T-helper 2 cell treated with Interferon-gamma antibody and Interleukin-4, amounts not matched to agents 5 μg/mL and 100 μg/mL, for 36 hours (primary cell): ENCODE data around the gene ARHGEF26.

Source experiments
- DNase-seq: peaks from one replicate; pipeline ENCODE4 v3.0.0; 2021; ENCODE audit warnings: low spot score
- H3K27ac Mint-ChIP-seq: one replicate; pipeline ENCODE4 v1.8.0; 2021; ENCODE audit warnings: mild to moderate bottlenecking, mixed read lengths
- H3K27me3 Mint-ChIP-seq: one replicate; pipeline ENCODE4 v1.8.0; 2021; ENCODE audit warnings: low read depth, mixed read lengths
- H3K36me3 Mint-ChIP-seq: one replicate; pipeline ENCODE4 v1.8.0; 2021; ENCODE audit warnings: low read depth, mixed read lengths
- H3K4me1 Mint-ChIP-seq: one replicate; pipeline ENCODE4 v1.8.0; 2021; ENCODE audit warnings: low read depth, mixed read lengths
- H3K4me3 Mint-ChIP-seq: one replicate; pipeline ENCODE4 v1.8.0; 2022; ENCODE audit warnings: mild to moderate bottlenecking, moderate library complexity, mixed read lengths
- H3K9me3 Mint-ChIP-seq: one replicate; pipeline ENCODE4 v1.8.0; 2021; ENCODE audit warnings: mixed read lengths

Gene ARHGEF26

DNA sequence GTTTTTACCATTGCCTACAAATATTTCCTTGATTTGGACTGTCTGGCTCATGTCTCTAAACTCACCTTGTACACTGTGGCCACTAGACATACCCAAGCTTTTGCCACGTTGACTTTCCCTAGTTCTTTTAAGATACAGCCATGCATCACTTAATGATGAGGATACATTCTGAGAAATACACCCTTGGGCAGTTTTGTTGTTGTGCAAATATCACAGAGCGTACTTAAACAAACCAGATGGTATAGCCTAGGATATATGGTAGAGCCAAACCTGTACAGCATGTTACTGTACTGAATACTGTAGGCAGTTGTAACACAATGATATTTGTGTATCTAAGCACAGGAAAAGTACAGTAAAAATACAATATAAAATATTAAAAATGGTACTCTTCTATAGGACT, 5.5 kb downstream of the ARHGEF26 start:
- Mint-ChIP-seq H3K27me3 (peaks cover 38% of the 10 kb centered on the region), H3K9me3 (no peaks in the 10 kb centered on the region), H3K27ac (no peak overlapping the region), H3K4me3 (no peak overlapping the region), H3K4me1 (peaks cover 10% of the 10 kb centered on the region), H3K36me3 (no peaks in the 10 kb centered on the region)
- DNase-seq: no peak

DNA sequence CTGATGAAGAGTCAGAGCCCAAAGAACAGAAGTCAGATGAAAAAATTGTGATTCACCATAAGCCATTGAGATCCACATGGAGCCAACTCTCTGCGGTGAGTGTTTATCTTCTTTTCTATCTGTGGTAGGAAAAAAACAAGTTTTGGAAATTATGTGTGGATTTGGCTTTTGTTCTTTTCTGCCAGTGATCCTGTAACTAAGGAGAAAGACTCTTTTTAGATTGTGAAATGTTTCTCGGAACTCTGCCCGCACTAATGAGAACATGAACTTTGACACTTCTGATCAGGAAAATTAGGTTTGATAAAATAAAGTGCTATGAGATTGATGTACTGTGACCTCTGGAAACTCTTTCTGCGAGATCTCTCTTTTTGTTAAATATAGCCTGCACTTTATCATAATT, 8.4 kb downstream of the ARHGEF26 start:
- DNase-seq: no peak
- Mint-ChIP-seq H3K27me3 (peaks cover 17% of the 10 kb centered on the region), H3K4me1 (no peaks in the 10 kb centered on the region)

DNA sequence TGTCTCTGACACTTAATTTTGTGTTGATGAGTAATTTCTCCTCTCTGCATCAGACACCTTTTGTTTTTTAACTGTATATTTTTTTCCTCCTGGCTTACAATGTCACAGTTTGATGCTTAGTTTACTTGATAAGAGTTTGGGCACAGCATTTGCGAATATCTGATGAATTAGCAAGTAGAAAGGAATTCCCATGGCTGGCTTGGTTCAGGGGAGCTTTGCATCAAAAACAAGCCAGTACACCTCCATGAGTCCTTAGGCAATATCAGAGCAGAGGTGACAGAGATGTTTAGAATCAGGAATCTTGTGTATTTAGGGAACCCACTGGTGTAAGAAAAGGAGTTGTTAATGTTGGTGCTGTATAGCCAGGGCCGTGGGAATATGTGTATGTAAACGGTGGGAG, 9.3 kb downstream of the ARHGEF26 start:
- Mint-ChIP-seq H3K9me3 (no peaks in the 10 kb centered on the region), H3K27ac (no peak overlapping the region), H3K27me3 (peaks cover 12% of the 10 kb centered on the region), H3K36me3 (no peaks in the 10 kb centered on the region), H3K4me3 (no peak overlapping the region), H3K4me1 (no peaks in the 10 kb centered on the region)
- no peak for DNase-seq

More for the DNA sequence above, 8.4 kb downstream of the ARHGEF26 start:
- H3K36me3 Mint-ChIP-seq: no peaks in the 10 kb centered on the region
- H3K4me3 Mint-ChIP-seq: no peak overlapping the region
- no peak overlapping the region for H3K27ac Mint-ChIP-seq
- no peaks in the 10 kb centered on the region for H3K9me3 Mint-ChIP-seq

DNA sequence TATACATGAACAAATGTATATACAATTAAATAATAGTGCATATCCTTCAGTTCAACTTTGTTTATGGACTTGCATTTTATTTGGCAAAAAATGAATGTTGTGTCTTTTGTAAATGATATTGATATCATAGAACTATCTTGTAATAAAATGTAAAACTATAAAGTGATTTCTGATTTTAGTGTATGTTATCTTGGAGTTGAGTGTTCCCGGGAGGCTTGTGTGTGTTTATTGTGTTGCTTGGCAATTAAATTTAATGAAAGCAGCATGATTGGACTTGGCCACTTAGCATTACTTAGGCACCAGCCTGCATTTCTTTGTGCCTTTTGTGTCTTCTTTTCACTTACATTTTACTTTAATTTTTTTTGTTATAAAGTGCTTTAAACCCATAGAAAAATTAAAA, 10.6 kb downstream of the ARHGEF26 start:
- Mint-ChIP-seq H3K4me1 (no peaks in the 10 kb centered on the region), H3K27me3 (peaks cover 2% of the 10 kb centered on the region), H3K9me3 (no peaks in the 10 kb centered on the region), H3K27ac (no peak overlapping the region), H3K36me3 (no peaks in the 10 kb centered on the region), H3K4me3 (no peak overlapping the region)
- DNase-seq: no peak

DNA sequence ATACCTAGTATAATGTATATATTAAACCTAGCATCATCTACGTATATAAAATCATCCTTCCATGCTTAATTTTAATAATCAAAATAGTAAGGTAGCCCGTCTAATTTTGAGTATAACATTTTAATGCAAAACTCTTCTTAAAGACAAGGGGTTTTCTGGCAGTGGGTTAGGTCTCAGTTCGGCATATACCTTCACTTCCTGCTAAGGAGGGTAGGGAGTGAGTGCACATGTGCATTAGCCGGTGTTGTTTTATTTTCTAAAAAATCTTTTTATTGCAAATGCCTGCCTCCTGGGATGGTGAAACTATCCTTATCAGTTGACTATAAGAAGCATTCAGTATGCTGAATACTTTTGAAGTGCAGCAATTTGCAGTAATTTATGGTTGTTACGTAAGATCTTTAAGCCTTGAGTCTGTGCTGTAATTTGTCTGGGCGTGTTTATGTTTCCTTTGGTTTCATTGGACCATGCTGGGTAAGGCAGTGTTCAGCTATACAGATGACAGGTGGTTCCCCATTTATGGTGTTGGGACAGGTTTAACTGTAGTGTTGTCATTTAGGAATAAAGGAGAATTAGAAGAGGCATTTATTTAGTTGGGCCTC, 11.7 kb downstream of the ARHGEF26 start:
- H3K4me3 Mint-ChIP-seq: no peak overlapping the region
- H3K4me1 Mint-ChIP-seq: no peaks in the 10 kb centered on the region
- no peak for DNase-seq
- H3K36me3 Mint-ChIP-seq: no peaks in the 10 kb centered on the region
- H3K9me3 Mint-ChIP-seq: no peaks in the 10 kb centered on the region
- no peak overlapping the region for H3K27ac Mint-ChIP-seq
- peaks cover 2% of the 10 kb centered on the region for H3K27me3 Mint-ChIP-seq

DNA sequence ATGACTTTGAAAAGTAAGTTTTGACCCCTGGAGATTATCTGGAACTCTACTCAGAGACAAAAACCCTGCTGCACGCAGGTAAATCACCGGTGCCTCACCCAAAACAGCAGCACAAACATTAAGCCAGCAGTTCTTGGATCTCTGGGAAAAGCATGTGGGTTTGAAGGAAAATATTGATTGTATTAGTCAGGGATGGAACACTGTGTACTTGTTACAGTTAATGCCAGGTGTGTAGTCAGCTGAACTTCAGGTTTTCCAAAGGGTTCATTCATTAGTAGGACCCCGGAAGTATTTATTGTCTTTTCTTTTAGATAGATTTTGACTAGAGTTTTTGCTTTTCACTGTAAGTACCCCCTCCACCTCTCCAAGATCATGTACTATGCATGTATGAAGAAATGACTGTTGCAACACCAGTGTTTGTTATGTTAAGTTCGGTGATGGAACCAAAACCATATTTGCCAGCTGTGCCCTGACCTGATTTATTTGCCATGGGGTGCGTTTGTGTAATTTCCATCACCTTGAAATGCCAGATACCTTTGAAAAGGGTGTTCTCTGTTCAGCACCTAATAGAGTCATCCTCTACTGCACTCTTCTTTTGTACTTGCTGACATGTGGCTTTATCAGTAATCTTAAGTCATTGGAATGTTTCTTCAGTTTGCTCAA, 14.5 kb downstream of the ARHGEF26 start:
- DNase-seq: no peak
- no peaks in the 10 kb centered on the region for H3K9me3 Mint-ChIP-seq

DNA sequence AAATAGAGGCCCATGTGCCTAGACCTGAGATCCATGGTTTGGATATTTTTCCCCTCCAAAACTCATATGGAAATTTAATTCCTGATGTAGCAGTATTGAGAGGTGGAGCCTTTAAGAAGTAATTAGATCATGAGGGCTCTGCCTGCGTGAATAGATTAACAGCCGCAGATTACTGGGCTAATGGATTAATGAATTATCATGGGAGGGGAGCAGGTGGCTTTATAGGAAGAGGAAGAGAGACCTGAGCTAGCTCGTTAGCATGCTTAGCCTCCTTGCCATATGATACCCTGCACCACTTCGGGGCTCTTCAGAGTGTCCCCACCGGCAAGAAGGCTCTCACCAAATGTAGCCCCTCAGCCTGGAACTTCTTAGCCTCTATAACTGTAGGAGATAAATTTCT, 15.8 kb downstream of the ARHGEF26 start:
- Mint-ChIP-seq H3K4me1 (no peaks in the 10 kb centered on the region), H3K36me3 (no peaks in the 10 kb centered on the region), H3K4me3 (no peak overlapping the region), H3K27me3 (peaks cover 11% of the 10 kb centered on the region), H3K27ac (no peak overlapping the region), H3K9me3 (no peaks in the 10 kb centered on the region)
- no peak for DNase-seq

More for the DNA sequence above, 14.5 kb downstream of the ARHGEF26 start:
- Mint-ChIP-seq H3K4me1 (no peaks in the 10 kb centered on the region), H3K27me3 (peaks cover 8% of the 10 kb centered on the region), H3K36me3 (no peaks in the 10 kb centered on the region), H3K4me3 (no peak overlapping the region), H3K27ac (no peak overlapping the region)

DNA sequence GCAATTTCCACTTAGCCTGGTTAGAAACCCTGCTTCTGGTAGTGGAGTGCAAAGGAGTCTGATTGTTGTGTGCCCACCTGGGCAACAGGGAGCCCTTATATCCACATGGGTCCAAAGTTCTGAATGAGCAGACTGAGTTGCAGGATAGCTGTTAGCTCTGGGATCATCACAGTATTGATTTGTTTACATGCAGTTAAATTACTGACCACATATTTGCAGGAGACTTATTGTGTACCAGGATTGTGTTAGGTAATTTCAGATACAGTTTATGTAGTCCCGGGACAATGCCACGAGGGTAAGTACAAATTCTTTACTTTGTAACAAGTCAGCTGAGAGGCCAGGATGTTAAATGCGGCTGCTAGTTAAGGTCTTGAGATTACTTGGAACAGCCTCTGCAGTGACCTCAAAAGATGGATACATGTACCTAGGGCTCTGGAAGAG, 18.8 kb downstream of the ARHGEF26 start:
- H3K36me3 Mint-ChIP-seq: no peaks in the 10 kb centered on the region
- no peak overlapping the region for H3K27ac Mint-ChIP-seq
- H3K27me3 Mint-ChIP-seq: peaks cover 14% of the 10 kb centered on the region
- no peak overlapping the region for H3K4me3 Mint-ChIP-seq
- no peak for DNase-seq
- no peaks in the 10 kb centered on the region for H3K4me1 Mint-ChIP-seq
- H3K9me3 Mint-ChIP-seq: no peaks in the 10 kb centered on the region

DNA sequence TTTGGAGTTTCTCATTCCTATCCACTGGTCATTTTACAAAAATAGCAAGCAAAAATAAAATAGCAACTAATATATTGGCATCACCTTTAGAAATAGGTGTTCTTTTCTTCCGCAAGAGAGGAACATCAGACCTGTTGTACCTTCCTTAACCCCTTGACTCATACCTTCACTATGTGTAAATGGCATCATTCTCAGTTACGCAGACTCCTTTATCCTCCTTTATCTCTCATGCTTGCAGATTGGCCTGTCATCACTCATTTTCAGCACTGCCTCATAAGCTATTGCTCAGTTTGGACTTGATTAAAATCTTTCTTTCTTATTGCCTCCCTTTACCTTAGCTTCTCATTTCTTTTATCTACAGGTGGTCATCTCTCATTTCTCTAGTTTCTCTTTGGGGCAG, 21.4 kb downstream of the ARHGEF26 start:
- Mint-ChIP-seq H3K4me1 (no peaks in the 10 kb centered on the region), H3K36me3 (no peaks in the 10 kb centered on the region), H3K4me3 (no peak overlapping the region), H3K27me3 (peaks cover 15% of the 10 kb centered on the region), H3K9me3 (no peaks in the 10 kb centered on the region), H3K27ac (no peak overlapping the region)
- DNase-seq: no peak

DNA sequence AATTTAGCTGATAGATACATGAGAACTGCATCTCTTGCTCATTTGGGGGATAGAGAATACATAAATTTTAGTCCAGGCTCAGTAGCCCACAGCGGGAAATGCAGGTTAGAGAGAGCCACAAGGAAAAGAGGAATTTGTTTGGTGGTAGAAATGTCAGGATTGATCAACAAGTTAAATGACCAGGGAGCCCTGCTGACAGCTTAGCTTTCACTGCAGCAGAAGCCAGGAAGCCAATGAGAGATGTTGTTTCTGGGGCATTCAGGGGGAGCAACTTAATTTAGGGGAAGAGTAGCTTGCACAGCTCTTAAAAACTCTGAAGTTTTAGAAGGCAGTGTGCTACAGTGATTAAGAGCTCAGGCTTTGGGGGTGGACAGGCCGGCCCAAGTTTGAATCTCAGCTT, 22.7 kb downstream of the ARHGEF26 start:
- Mint-ChIP-seq H3K4me1 (no peaks in the 10 kb centered on the region), H3K4me3 (no peak overlapping the region)

DNA sequence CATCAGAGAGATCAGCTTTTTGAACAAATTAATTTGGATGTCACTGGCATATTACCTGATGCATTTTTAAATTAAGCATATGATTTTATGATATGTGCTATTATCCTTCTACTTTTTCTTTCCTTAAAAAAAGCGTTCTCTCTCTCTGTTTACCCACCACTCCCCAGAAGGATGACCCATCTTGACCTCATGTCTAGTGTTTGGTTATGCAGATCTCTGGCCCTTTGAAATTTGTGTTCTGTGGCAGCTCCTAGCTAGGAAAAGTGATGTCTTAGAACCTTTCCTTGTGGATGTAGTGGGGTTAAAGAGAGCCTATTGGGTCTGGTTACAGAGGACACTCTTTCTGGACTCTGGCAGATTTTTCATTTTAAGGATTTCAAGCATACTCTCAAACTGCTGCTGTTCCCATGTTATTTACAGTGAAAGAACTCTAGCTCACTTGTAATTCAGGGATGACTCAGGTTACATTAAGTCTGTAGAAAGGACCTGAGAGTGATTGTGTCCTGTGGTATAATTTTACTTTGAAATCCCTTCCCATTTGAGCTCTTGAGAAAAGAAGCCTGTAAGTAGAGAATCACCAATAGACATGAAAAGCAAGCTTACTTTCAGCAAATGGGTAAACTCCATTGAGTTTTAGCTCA, 23.8 kb downstream of the ARHGEF26 start:
- DNase-seq: no peak
- no peaks in the 10 kb centered on the region for H3K9me3 Mint-ChIP-seq
- H3K27me3 Mint-ChIP-seq: peaks cover 12% of the 10 kb centered on the region
- no peaks in the 10 kb centered on the region for H3K36me3 Mint-ChIP-seq
- H3K4me1 Mint-ChIP-seq: no peaks in the 10 kb centered on the region
- H3K27ac Mint-ChIP-seq: no peak overlapping the region
- H3K4me3 Mint-ChIP-seq: no peak overlapping the region

More for the DNA sequence above, 22.7 kb downstream of the ARHGEF26 start:
- Mint-ChIP-seq H3K27me3 (peaks cover 12% of the 10 kb centered on the region), H3K9me3 (no peaks in the 10 kb centered on the region), H3K27ac (no peak overlapping the region), H3K36me3 (no peaks in the 10 kb centered on the region)
- no peak for DNase-seq

DNA sequence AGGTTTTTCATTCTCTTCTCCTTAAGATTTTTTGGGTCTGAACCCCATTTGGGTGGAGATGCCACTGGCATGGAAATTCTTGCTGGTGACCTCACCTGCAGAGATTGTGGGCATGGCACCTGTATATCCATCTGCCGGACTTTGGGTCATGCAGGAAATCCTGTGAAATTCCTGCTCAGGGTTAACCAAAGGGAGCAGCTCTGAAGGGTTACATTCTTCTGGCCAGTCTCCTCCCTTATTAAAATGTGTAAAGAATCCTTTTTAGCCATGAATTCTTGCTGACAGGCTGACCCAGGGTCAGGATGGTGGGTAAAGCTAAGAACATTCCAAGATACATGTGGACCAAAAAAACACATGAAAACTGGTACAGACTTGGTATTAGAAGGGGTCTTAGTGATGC, 27.4 kb downstream of the ARHGEF26 start:
- H3K9me3 Mint-ChIP-seq: no peaks in the 10 kb centered on the region

DNA sequence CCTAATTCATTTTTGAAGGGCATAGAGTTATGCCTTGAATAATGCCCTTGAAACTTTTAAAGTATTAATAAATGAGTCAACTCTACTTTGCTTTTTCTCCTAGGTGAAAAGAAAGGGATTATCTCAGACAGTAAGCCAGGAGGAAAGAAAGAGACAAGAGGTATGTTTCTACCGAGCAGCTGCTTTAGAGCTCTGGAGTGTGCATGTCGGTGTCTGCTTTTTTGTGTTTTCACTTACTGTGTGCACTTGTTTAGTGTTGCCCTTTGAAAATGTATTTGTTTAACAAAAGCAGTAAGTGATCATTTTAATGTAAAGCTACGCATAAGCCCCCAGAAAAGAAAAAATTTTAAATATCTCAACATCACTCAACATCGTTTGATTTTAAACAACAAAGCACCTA, 28.1 kb downstream of the ARHGEF26 start:
- no peak for DNase-seq
- H3K9me3 Mint-ChIP-seq: no peaks in the 10 kb centered on the region
- no peaks in the 10 kb centered on the region for H3K36me3 Mint-ChIP-seq
- no peak overlapping the region for H3K4me3 Mint-ChIP-seq
- H3K27ac Mint-ChIP-seq: no peak overlapping the region
- H3K4me1 Mint-ChIP-seq: no peaks in the 10 kb centered on the region
- H3K27me3 Mint-ChIP-seq: peaks cover 7% of the 10 kb centered on the region

More for the DNA sequence above, 27.4 kb downstream of the ARHGEF26 start:
- H3K27ac Mint-ChIP-seq: no peak overlapping the region
- H3K36me3 Mint-ChIP-seq: no peaks in the 10 kb centered on the region
- H3K27me3 Mint-ChIP-seq: peaks cover 12% of the 10 kb centered on the region
- no peak for DNase-seq
- no peak overlapping the region for H3K4me3 Mint-ChIP-seq
- no peaks in the 10 kb centered on the region for H3K4me1 Mint-ChIP-seq

DNA sequence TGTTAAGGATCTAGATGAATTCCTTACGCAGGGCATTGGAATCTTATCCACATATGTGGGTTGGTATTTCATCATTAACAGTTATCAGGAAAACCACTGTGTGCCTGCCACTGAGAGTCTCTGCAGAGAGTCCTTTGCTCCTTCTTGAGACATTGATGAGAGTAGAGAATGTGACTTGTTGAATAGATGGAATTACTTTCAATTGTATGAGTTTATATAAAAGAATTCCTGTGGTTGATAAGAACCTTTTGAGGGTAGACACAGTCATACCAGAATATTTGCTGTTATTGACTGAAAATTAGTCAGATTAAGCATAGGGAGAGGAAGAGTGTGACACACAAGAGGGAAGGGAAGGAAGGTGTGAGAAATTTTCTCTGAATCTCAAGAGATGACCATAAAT, 30.8 kb downstream of the ARHGEF26 start:
- DNase-seq: no peak
- no peaks in the 10 kb centered on the region for H3K4me1 Mint-ChIP-seq
- no peaks in the 10 kb centered on the region for H3K36me3 Mint-ChIP-seq
- no peak overlapping the region for H3K4me3 Mint-ChIP-seq
- H3K9me3 Mint-ChIP-seq: no peaks in the 10 kb centered on the region
- no peak overlapping the region for H3K27ac Mint-ChIP-seq
- peaks cover 9% of the 10 kb centered on the region for H3K27me3 Mint-ChIP-seq
